ENCODE results near the gene ITGB7. TPM values are rescaled to one million over a fixed set of nuclear protein-coding genes. Genes with fewer than 3 reads are reported as not detected.
A peak's percentile ranks its signal among the peaks of the same experiment; 100 is the strongest.
"Not testable (repeated sequence)": the region's sequence is repeated elsewhere in the genome, so short reads cannot be mapped to it uniquely, and the experiment has no call there.

The ITGB7 gene
- total RNA-seq, 1 donor from 2014 or later = 7.0 TPM

GRCh38 chr12:53196486-53196885 is 10.6 kb downstream of the ITGB7 start:
- no peak for ATAC-seq

GRCh38 chr12:53195516-53196420 is 11.3 kb downstream of the ITGB7 start:
- no peak for ATAC-seq

DNA sequence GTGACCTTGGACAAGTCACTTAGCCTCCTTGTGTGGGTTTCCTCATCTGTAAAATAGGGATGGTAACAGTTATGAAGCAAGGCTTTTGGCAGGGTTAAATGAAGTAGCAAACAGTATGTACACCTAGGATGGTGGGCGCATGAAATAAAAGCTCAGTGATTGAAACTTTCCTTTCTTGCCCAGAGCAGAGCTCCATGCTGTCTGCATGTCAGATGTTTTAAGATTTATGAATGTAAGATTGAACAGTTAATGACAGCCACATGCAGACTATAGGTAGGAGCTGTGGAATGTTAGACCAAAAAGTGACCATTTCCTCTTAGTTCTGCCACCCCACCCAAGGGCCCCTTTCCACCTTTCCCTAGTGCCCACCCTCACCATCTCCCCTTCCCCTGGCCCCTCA is 12.1 kb downstream of the ITGB7 start:
- ATAC-seq = no peak

GRCh38 chr12:53193985-53194716 is 12.9 kb downstream of the ITGB7 start:
- no peak for ATAC-seq

GRCh38 chr12:53193040-53193439 is 14.0 kb downstream of the ITGB7 start:
- ATAC-seq = no peak

DNA sequence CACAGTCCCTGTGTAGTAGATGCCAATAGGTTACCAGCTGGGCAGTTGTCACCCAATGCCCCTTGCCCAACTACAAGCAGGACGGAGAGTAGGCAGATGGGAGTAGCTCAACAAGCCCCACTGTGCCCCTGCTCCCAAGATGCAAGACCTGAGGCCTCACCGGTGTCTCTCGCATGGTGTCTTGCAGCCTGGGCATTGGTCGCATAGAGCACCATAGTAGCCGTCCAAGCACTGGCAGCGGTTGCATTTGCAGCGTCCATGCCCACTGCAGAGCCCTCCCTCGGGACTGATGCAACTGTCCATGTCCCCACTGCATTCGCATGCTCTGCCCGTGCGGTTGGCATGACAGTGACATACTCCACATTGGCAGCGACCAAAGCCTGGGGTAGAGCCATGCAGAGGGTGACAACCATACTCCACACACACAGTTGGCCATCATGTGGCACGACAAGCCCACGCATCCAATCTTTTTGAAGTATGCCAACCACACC is 14.5 kb downstream of the ITGB7 start:
- ATAC-seq = no peak

- no peak for ATAC-seq
These were observed 15.0 kb downstream of the ITGB7 start for GRCh38 chr12:53191885-53192530.

GRCh38 chr12:53191096-53191884 is 15.8 kb downstream of the ITGB7 start:
- ATAC-seq = no peak

- ATAC-seq = peak; percentile 62
These were observed 16.8 kb downstream of the ITGB7 start for GRCh38 chr12:53190108-53190729.

GRCh38 chr12:53187145-53187899 is 19.7 kb downstream of the ITGB7 start:
- ATAC-seq = no peak

GRCh38 chr12:53186745-53187144 is 20.3 kb downstream of the ITGB7 start:
- no peak for ATAC-seq

GRCh38 chr12:53185582-53186153 is 21.4 kb downstream of the ITGB7 start:
- no peak for ATAC-seq

GRCh38 chr12:53184828-53185227 is 22.2 kb downstream of the ITGB7 start:
- no peak for ATAC-seq

- peak; percentile 7 for ATAC-seq
These were observed 24.1 kb downstream of the ITGB7 start for GRCh38 chr12:53182903-53183302.

DNA sequence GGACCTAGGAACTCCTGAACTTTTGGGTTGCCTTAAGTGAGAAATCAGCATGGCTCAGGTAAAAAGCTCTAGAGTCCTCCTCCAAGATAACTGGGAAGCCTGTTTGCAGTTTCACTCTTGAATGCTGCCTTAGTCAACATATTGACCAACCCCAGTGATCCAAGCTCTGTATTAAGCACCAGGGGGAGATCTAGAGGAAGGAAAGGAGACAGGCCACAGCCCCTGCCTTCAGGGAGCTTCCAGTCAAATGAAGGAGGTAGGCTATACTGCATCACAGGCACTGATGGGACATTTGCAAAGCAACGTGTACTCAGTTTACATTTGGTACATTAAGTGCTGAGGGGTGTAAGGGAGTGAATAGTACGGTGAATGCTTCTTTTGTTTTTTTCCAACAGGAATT is 25.1 kb downstream of the ITGB7 start:
- no peak for ATAC-seq

DNA sequence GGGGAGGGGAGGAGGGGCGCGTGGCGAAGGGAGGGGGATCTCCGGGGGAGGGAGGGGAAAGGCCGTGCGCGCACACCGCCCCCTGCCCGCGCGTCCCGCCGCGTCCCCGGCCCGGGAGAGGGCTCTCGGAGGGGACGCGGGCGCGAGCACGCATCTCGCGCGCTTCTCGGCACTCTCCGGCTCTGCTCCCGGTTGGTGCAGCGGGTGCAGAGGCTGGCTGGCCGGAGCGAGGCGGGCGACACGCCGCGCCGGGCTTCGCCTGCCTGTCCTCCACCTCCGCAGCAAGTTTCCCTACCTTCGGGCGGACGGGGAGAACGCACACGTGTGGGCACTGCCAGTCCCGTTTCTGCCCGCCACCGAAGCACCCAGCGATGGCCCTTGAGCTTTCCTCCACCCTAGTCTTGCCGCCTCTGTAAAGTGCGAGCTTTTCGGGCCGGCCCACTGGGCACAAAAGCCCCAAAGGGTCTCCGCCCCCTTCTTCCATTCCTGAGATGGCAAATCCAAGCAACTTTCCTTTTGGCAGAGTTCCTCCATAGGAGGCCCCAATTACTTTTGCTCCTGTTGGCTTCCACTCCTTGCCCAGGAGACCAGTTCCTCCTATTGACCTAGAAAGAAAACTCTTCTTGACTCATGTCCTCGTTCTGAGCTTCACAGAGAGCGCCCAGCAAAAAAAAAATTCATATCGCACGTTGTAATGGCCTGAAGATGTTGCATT is 26.0 kb downstream of the ITGB7 start:
- peak; percentile 71 for ATAC-seq

DNA sequence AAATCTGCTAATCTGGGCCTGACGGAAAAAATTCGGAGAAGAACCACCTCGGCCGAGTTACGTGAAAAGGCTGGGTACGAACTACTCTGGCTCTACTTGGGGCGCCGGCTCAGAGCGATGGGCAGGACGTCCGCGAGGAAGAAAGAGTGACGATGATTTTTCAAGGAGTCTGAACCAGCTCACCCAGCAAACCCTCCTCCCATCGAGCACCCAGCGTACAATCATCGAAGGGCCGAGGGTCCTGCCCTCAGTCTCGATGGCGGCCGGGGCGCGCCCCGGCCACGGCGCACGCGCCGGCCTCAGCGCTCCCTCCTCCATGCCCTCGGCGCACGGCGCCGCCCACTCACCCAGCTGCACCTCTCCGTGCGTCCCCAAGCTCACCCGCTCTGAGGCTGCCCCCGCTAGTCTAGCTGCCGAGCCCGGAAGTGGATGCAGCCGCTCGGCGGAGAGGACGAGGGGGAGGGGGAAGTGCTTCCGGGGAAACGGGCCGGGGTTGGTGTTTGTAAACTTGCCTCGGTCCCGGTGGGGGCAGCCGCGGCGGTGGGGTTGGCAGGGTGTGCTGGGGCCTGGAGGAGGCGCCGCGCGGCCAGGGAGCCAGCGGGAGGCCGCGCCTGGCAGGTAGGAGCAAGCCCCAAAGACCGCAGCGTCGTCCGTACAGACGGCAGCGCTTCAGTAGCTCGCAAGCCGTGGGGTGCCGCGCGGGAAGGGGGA is 26.7 kb downstream of the ITGB7 start, which contains the start of the genes CSAD and ZNF740:
Gene CSAD, minus strand, starts transcription at position 706 of the 711 bp plus-strand sequence. CDS start 7,455 bp downstream, outside the sequence.
Gene ZNF740, plus strand, starts transcription at position 503 of the 711 bp plus-strand sequence. CDS start 1,262 bp downstream, outside the sequence.
- ATAC-seq = peak; percentile 97

DNA sequence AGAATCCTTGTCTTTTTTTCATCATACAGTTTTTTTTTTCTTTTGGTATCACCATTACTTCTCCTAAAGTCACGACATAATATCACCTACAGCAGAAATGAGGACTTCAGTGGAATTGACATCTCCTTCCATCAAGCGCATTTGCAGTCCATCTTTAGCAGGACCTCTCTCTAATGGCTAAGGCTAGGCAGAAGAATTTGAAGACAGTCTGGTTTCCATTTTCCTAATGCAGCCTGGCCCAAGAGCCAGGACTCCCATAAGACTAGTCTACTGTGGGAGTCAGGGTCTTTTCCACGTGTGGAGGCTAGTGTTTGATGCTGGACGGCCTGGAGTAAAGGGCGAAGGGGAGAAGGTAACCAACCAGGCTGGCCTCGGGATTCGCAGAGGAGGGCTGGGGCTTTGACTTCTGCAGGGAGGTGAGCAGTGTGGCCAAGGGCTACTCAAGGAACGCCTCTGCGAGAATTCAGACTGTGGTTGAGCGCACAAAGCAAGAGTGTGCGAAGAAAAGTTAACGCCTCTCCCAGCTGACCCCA is 27.3 kb downstream of the ITGB7 start:
- peak; percentile 18 for ATAC-seq

DNA sequence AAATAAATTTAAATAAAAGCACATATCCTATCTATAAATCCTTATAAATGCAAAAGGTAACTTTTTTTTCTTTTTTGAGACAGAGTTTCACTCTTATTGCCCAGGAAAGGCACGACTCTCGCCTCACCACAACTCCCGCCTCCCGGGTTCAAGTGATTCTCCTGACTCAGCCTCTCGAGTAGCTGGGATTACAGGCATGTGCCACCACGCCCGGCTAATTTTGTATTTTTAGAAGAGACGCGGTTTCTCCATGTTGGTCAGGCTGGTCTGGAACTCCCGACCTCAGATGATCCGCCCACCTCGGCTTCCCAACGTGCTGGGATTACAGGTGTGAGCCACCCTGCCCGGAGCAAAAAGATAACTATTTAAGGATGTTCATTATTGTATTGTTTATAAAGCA is 28.2 kb downstream of the ITGB7 start:
- not testable (repeated sequence) for ATAC-seq
